BE2C (cell line): ENCODE measurements around the gene PCNP. TPM values are rescaled to one million over a fixed set of nuclear protein-coding genes. Genes with fewer than 3 reads are reported as not detected.

Source experiments
- DNase-seq: peaks from one replicate; pipeline ENCODE4 v3.0.0-alpha.2; 2020
- H3K27me3 ChIP-seq: fragments of 250-450 bp; sonication (Bioruptor Pico); 2 replicates; pipeline ENCODE4 v1.5.1; 2020; ENCODE audit warnings: mild to moderate bottlenecking
- H3K36me3 ChIP-seq: fragments of 250-450 bp; sonication (Bioruptor Pico); 2 replicates; pipeline ENCODE4 v1.5.1; 2020; ENCODE audit warnings: mild to moderate bottlenecking
- H3K4me1 ChIP-seq: fragments of 250-450 bp; sonication (Bioruptor Pico); 2 replicates; pipeline ENCODE4 v1.5.1; 2020
- H3K4me3 ChIP-seq: 2 replicates; pipeline ENCODE4 v1.5.1; 2011; ENCODE audit warnings: low read depth, low read length
- H3K9me3 ChIP-seq: fragments of 250-450 bp; sonication (Bioruptor Pico); 2 replicates; pipeline ENCODE4 v1.5.1; 2020
- polyA plus RNA-seq: library from polyadenylated mRNA; unstranded; fragments of >200 nt; gene quantifications from one replicate; pipeline ENCODE4 v1.2.1, GENCODE V29; 2012; ENCODE audit warnings: low read depth, missing spikeins; ENCODE audit not compliant: insufficient read length, insufficient read depth
- TF ChIP-seq, protein P1 (sequence below): IDR thresholded peaks from 2 replicates; pipeline ENCODE4 v1.5.1; 2012; ENCODE audit warnings: mild to moderate bottlenecking, low read depth, low read length

The PCNP gene, protein sequence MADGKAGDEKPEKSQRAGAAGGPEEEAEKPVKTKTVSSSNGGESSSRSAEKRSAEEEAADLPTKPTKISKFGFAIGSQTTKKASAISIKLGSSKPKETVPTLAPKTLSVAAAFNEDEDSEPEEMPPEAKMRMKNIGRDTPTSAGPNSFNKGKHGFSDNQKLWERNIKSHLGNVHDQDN
- polyA plus RNA-seq: 256 TPM

DNA sequence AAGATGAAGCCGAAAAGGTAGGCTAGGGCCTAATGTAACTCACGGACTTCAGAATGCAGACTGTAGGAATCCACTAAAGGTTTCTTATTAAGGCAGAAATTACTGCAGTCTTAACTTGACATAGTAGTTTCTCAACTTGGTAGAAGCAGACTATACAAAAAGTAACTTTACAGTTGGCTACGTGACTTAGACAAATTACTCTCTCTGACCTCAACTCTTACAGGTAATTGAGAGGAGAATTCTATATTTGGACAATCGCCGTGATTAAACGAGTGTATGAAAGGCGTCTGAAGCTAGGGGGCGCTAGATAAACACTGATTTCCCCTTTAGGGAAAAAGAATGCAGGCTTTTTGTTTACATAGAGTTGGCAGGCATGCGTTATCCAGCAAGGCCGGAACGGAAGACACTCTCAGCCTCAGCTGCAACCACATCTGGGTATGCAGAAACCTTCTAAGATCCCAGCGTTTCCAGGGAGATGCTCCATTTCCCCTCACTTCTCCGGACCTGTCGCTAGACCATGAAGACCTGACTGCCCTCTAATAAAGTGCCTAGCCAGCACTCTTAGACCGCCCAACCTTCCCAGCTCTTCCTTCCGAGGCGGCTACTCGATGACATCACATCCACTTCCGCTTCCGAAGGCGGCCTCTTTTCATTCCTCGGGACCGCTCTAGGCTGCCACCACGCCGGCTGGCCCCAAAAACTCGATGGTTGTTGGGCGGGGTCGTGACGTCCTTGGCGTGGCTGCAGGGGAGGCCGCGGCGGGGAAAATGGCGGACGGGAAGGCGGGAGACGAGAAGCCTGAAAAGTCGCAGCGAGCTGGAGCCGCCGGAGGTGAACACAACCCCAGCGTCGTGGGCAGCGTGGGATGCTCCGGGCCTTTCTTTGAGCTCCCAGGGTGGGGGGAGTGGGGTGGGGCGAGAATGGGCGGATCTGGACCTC is at the start of gene PCNP:
TSS of gene PCNP (plus strand) at position 732 of the 939 bp plus-strand sequence. CDS start at position 768, 36 bp downstream.
- no peaks in the 10 kb centered on the region for H3K9me3 ChIP-seq
- no peaks in the 10 kb centered on the region for H3K27me3 ChIP-seq
- H3K4me3 ChIP-seq: peak within 1 kb of the TSS; percentile 85
- DNase-seq: peak; percentile 98
- peaks cover 9% of the 10 kb centered on the region for H3K36me3 ChIP-seq
- TF ChIP-seq, protein P1, sequence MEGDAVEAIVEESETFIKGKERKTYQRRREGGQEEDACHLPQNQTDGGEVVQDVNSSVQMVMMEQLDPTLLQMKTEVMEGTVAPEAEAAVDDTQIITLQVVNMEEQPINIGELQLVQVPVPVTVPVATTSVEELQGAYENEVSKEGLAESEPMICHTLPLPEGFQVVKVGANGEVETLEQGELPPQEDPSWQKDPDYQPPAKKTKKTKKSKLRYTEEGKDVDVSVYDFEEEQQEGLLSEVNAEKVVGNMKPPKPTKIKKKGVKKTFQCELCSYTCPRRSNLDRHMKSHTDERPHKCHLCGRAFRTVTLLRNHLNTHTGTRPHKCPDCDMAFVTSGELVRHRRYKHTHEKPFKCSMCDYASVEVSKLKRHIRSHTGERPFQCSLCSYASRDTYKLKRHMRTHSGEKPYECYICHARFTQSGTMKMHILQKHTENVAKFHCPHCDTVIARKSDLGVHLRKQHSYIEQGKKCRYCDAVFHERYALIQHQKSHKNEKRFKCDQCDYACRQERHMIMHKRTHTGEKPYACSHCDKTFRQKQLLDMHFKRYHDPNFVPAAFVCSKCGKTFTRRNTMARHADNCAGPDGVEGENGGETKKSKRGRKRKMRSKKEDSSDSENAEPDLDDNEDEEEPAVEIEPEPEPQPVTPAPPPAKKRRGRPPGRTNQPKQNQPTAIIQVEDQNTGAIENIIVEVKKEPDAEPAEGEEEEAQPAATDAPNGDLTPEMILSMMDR: peak; percentile 86
- H3K4me1 ChIP-seq: no peaks in the 10 kb centered on the region; the same call in 1 of the 2 replicates

DNA sequence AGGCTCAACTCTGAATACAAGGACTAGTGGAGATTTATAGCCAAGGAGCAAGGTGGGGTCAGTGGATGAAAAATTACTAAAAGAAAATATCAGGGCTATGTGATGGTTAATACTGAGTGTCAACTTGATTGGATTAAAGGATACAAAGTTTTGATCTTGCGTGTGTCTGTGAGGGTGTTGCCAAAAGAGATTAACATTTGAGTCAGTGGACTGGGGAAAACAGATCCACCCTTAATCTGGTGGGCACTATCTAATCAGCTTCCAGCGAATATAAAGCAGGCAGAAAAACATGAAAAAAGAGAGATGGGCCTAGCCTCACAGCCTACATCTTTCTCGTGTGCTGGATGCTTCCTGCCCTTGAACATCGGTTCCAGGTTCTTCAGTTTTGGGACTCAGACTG is 46.5 kb upstream of the PCNP start:
- no peaks in the 10 kb centered on the region; the same call in 1 of the 2 replicates for H3K9me3 ChIP-seq
- TF ChIP-seq, protein P1: no peak

DNA sequence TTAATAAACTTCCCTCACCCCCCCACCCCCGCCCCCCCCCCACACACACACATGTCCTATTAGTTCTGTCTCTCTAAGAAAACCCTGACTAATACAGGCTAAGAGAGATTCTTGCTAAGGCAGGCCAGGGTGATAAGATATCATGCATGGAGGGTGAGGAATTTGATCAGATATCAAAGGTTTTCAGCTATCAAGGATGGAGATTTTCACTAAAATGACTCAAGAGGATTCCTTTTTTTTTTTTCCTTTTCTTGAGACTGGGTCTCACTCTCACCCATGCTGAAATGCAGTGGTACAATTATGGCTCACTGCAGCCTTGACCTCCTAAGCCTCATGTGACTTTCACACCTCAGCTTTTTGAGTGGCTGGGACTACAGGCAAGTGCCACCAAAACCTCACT is 46.1 kb upstream of the PCNP start:
- TF ChIP-seq, protein P1: no peak
- peaks cover 4% of the 10 kb centered on the region; the same call in 1 of the 2 replicates for H3K27me3 ChIP-seq
- no peak overlapping the region for H3K4me3 ChIP-seq
- H3K36me3 ChIP-seq: no peaks in the 10 kb centered on the region
- no peaks in the 10 kb centered on the region; the same call in 1 of the 2 replicates for H3K9me3 ChIP-seq
- H3K4me1 ChIP-seq: no peaks in the 10 kb centered on the region; the same call in 1 of the 2 replicates
- no peak for DNase-seq

More for the DNA sequence above, 46.5 kb upstream of the PCNP start:
- DNase-seq: no peak
- Histone ChIP-seq H3K36me3 (no peaks in the 10 kb centered on the region), H3K4me3 (no peak overlapping the region), H3K27me3 (peaks cover 3% of the 10 kb centered on the region; the same call in 1 of the 2 replicates), H3K4me1 (no peaks in the 10 kb centered on the region)

DNA sequence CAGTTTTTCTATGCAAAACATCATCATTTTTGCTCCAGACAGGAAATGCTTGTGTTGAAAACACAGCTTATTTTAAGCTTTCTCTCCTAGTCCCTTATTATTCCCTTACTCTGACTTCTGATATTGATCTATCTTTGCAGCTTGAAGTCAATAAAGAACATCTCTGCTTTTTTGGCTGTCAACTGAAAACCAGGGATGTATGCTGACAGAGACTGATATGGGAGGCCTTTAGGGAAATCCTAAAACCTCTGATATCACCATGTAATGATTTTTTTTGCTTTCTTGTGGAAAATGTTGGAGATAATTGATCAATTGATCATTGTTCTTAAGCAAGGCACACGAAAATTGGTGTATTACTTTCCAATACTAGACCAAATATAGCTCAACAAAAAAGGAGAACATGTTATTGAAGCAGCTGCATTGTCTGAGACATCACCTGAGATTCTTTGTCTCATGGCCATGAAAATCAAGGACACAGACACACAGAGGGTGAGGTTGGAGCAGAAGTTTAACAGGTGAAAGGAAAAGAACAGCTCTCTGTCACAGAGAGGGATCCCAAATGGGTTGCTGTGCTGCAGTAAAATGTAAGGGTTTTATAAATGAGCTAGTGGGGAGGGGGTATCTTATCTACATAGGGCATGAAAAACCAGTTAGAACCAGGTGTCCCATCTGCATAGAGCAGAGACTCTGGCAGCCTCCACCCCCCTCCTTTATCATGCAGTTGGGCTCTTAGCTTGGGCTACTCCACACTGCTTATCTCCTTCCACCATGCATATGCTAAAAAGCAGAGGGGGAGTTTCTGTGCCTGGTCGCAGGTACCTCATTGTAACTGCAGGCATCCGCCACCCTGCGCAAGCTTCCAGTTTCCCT is 43.9 kb upstream of the PCNP start:
- TF ChIP-seq, protein P1: no peak
- Histone ChIP-seq H3K36me3 (no peaks in the 10 kb centered on the region), H3K27me3 (peaks cover 4% of the 10 kb centered on the region; the same call in 1 of the 2 replicates), H3K9me3 (no peaks in the 10 kb centered on the region; the same call in 1 of the 2 replicates), H3K4me3 (no peak overlapping the region), H3K4me1 (no peaks in the 10 kb centered on the region; the same call in 1 of the 2 replicates)
- DNase-seq: no peak

DNA sequence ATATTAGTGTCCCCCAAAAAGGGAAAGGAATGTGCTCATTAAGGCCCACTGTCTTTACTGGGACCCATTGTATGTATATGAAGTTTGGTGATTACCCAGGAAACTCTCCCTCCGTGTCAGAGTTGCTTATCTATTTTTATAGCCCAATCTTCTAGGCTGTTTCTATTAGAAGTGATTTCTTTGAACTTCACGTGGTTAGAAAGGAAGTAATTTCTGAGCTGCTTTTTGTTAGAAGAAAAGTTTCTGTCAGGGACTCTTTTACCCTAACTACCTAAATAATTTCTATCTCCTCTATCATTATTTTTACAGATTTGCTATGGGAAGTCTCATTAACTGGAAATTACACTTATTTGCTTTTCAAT is 43.3 kb upstream of the PCNP start:
- no peak overlapping the region for H3K4me3 ChIP-seq
- no peaks in the 10 kb centered on the region; the same call in 1 of the 2 replicates for H3K9me3 ChIP-seq
- H3K36me3 ChIP-seq: no peaks in the 10 kb centered on the region
- TF ChIP-seq, protein P1: no peak
- peaks cover 4% of the 10 kb centered on the region; the same call in 1 of the 2 replicates for H3K27me3 ChIP-seq
- DNase-seq: no peak
- H3K4me1 ChIP-seq: no peaks in the 10 kb centered on the region; the same call in 1 of the 2 replicates
